GM21515 (cell line): Measurements from ENCODE around the gene OGFOD2.

Source experiments
- ATAC-seq: cut with Tn5 transposase; IDR thresholded peaks from one replicate; pipeline ENCODE4 v1.9.1; 2021; ENCODE audit not compliant: unreplicated experiment

Gene OGFOD2

GRCh38 chr12:122976648-122976975, 1.6 kb downstream of the OGFOD2 start:
- ATAC-seq, result no peak

- no peak for ATAC-seq
These were observed 2.1 kb downstream of the OGFOD2 start for GRCh38 chr12:122977153-122977552.

GRCh38 chr12:122977655-122978392, 2.8 kb downstream of the OGFOD2 start:
- no peak for ATAC-seq

GRCh38 chr12:122978507-122978955, 3.5 kb downstream of the OGFOD2 start:
- ATAC-seq, result no peak

GRCh38 chr12:122979001-122979907, 4.2 kb downstream of the OGFOD2 start:
- no peak for ATAC-seq

- no peak for ATAC-seq
These were observed 4.8 kb downstream of the OGFOD2 start for GRCh38 chr12:122979908-122980182.

- ATAC-seq, result peak; percentile 46
These were observed 5.4 kb downstream of the OGFOD2 start, which contains the start of gene ARL6IP4 for GRCh38 chr12:122980183-122981035. TSS of gene ARL6IP4 (plus strand) at chr12:122980681. CDS start at chr12:122981140, 459 bp downstream.

- ATAC-seq, result no peak
These were observed 6.0 kb downstream of the OGFOD2 start for GRCh38 chr12:122981036-122981471.

GRCh38 chr12:122981587-122982476, 6.8 kb downstream of the OGFOD2 start:
- ATAC-seq, result no peak

GRCh38 chr12:122982477-122982815, 7.4 kb downstream of the OGFOD2 start:
- no peak for ATAC-seq

GRCh38 chr12:122982963-122983788, 8.1 kb downstream of the OGFOD2 start:
- ATAC-seq, result no peak

GRCh38 chr12:122983789-122984515, 8.9 kb downstream of the OGFOD2 start:
- ATAC-seq, result no peak

GRCh38 chr12:122984612-122985337, 9.7 kb downstream of the OGFOD2 start:
- ATAC-seq, result no peak

- ATAC-seq, result no peak
These were observed 10.6 kb downstream of the OGFOD2 start for GRCh38 chr12:122985338-122986257.

- no peak for ATAC-seq
These were observed 11.3 kb downstream of the OGFOD2 start for GRCh38 chr12:122986258-122986871.

- ATAC-seq, result no peak
These were observed 12.3 kb downstream of the OGFOD2 start for GRCh38 chr12:122987086-122987951.
